HEK293 (cell line): Measurements from ENCODE around the gene PPARA.

ENCODE experiments used
- BCL6B ChIP-seq: fragments of 450-650 bp; formaldehyde crosslinking; IDR thresholded peaks from 2 replicates; pipeline ENCODE4 v1.5.1; 2017; ENCODE audit warnings: missing biosample characterization, missing genetic modification characterization
- EGR2 ChIP-seq: fragments of 450-650 bp; formaldehyde crosslinking; IDR thresholded peaks from 2 replicates; pipeline ENCODE4 v1.5.1; 2016; ENCODE audit warnings: low read depth, missing biosample characterization, missing genetic modification characterization
- HIC1 ChIP-seq: fragments of 450-650 bp; formaldehyde crosslinking; IDR thresholded peaks from 2 replicates; pipeline ENCODE4 v1.5.1; 2016; ENCODE audit warnings: missing biosample characterization, missing genetic modification characterization
- IKZF3 ChIP-seq: fragments of 450-650 bp; IDR thresholded peaks from 2 replicates; pipeline ENCODE4 v1.5.0; 2018; ENCODE audit warnings: missing biosample characterization, mild to moderate bottlenecking, missing genetic modification characterization, moderate library complexity
- KLF1 ChIP-seq: fragments of 450-650 bp; formaldehyde crosslinking; IDR thresholded peaks from 2 replicates; pipeline ENCODE4 v1.5.1; 2016; ENCODE audit warnings: missing biosample characterization, missing genetic modification characterization
- KLF16 ChIP-seq: fragments of 450-650 bp; formaldehyde crosslinking; IDR thresholded peaks from 2 replicates; pipeline ENCODE4 v1.5.1; 2017; ENCODE audit warnings: missing biosample characterization, missing genetic modification characterization
- MYNN ChIP-seq: fragments of 450-650 bp; formaldehyde crosslinking; IDR thresholded peaks from 2 replicates; pipeline ENCODE4 v1.5.1; 2016; ENCODE audit warnings: missing biosample characterization, missing genetic modification characterization, borderline replicate concordance
- OVOL3 ChIP-seq: fragments of 450-650 bp; formaldehyde crosslinking; IDR thresholded peaks from 2 replicates; pipeline ENCODE4 v1.5.1; 2016; ENCODE audit warnings: missing biosample characterization, missing genetic modification characterization
- SALL2 ChIP-seq: fragments of 450-650 bp; formaldehyde crosslinking; IDR thresholded peaks from 2 replicates; pipeline ENCODE4 v1.5.0; 2017; ENCODE audit warnings: missing biosample characterization, mild to moderate bottlenecking, missing genetic modification characterization, borderline replicate concordance
- SP3 ChIP-seq: fragments of 450-650 bp; formaldehyde crosslinking; IDR thresholded peaks from 2 replicates; pipeline ENCODE4 v1.5.1; 2016; ENCODE audit warnings: missing biosample characterization, missing genetic modification characterization
- ZBTB48 ChIP-seq: fragments of 450-650 bp; formaldehyde crosslinking; IDR thresholded peaks from 2 replicates; pipeline ENCODE4 v1.5.1; 2016; ENCODE audit warnings: missing biosample characterization, missing genetic modification characterization
- ZFP69B ChIP-seq: fragments of 450-650 bp; formaldehyde crosslinking; IDR thresholded peaks from 2 replicates; pipeline ENCODE4 v1.5.1; 2016; ENCODE audit warnings: missing biosample characterization, missing genetic modification characterization
- ZIC2 ChIP-seq: fragments of 450-650 bp; formaldehyde crosslinking; IDR thresholded peaks from 2 replicates; pipeline ENCODE4 v1.5.1; 2016; ENCODE audit warnings: missing biosample characterization, missing genetic modification characterization
- ZNF121 ChIP-seq: fragments of 450-650 bp; formaldehyde crosslinking; IDR thresholded peaks from 2 replicates; pipeline ENCODE4 v1.5.1; 2016; ENCODE audit warnings: missing biosample characterization, missing genetic modification characterization
- ZNF184 ChIP-seq: fragments of 450-650 bp; IDR thresholded peaks from 2 replicates; pipeline ENCODE4 v1.5.1; 2018; ENCODE audit warnings: missing biosample characterization, mild to moderate bottlenecking, missing genetic modification characterization
- ZNF214 ChIP-seq: fragments of 450-650 bp; formaldehyde crosslinking; IDR thresholded peaks from 2 replicates; pipeline ENCODE4 v1.5.1; 2017; ENCODE audit warnings: missing biosample characterization, mild to moderate bottlenecking, missing genetic modification characterization, borderline replicate concordance
- ZNF239 ChIP-seq: fragments of 450-650 bp; formaldehyde crosslinking; IDR thresholded peaks from 2 replicates; pipeline ENCODE4 v1.5.1; 2016; ENCODE audit warnings: missing biosample characterization, missing genetic modification characterization
- ZNF274 ChIP-seq, 2 experiments: fragments of 200-500 bp in 1 of 2; fragments of 450-650 bp in 1 of 2; sonication (Bioruptor generic) in 1 of 2; formaldehyde crosslinking in 1 of 2; IDR thresholded peaks; 2 replicates each; pipeline versions ENCODE4 v1.5.1 to v1.6.1; 2014 to 2016; ENCODE audit warnings: borderline replicate concordance in 1 of 2, inconsistent platforms in 1 of 2, low read length in 1 of 2, missing biosample characterization in 1 of 2, missing genetic modification characterization in 1 of 2
- ZNF280D ChIP-seq: fragments of 450-650 bp; formaldehyde crosslinking; IDR thresholded peaks from 2 replicates; pipeline ENCODE4 v1.5.1; 2016; ENCODE audit warnings: missing biosample characterization, missing genetic modification characterization
- ZNF292 ChIP-seq: fragments of 450-650 bp; formaldehyde crosslinking; IDR thresholded peaks from 2 replicates; pipeline ENCODE4 v1.5.1; 2016; ENCODE audit warnings: low read depth, missing biosample characterization, missing genetic modification characterization, borderline replicate concordance
- ZNF514 ChIP-seq: fragments of 450-650 bp; formaldehyde crosslinking; IDR thresholded peaks from 2 replicates; pipeline ENCODE4 v1.5.1; 2016; ENCODE audit warnings: missing biosample characterization, missing genetic modification characterization
- ZNF544 ChIP-seq: fragments of 450-650 bp; formaldehyde crosslinking; IDR thresholded peaks from 2 replicates; pipeline ENCODE4 v1.5.0; 2017; ENCODE audit warnings: missing biosample characterization, missing genetic modification characterization
- ZNF561 ChIP-seq: fragments of 450-650 bp; IDR thresholded peaks from 2 replicates; pipeline ENCODE4 v1.5.1; 2018; ENCODE audit warnings: missing biosample characterization, missing genetic modification characterization, borderline replicate concordance
- ZNF596 ChIP-seq: fragments of 450-650 bp; IDR thresholded peaks from 2 replicates; pipeline ENCODE4 v1.5.0; 2018; ENCODE audit warnings: missing biosample characterization, mild to moderate bottlenecking, missing genetic modification characterization, moderate library complexity
- ZNF654 ChIP-seq: fragments of 450-650 bp; formaldehyde crosslinking; IDR thresholded peaks from 2 replicates; pipeline ENCODE4 v1.5.1; 2016; ENCODE audit warnings: low read depth, missing biosample characterization, missing genetic modification characterization
- ZNF776 ChIP-seq: fragments of 450-650 bp; formaldehyde crosslinking; IDR thresholded peaks from 2 replicates; pipeline ENCODE4 v1.5.0; 2017; ENCODE audit warnings: missing biosample characterization, missing genetic modification characterization, borderline replicate concordance
- ZNF791 ChIP-seq: fragments of 450-650 bp; formaldehyde crosslinking; IDR thresholded peaks from 2 replicates; pipeline ENCODE4 v1.5.1; 2016; ENCODE audit warnings: missing biosample characterization, missing genetic modification characterization
- ZNF830 ChIP-seq: fragments of 450-650 bp; IDR thresholded peaks from 2 replicates; pipeline ENCODE4 v1.5.0; 2018; ENCODE audit warnings: missing biosample characterization, missing genetic modification characterization, low read depth, mild to moderate bottlenecking, moderate library complexity
- ZSCAN18 ChIP-seq: fragments of 450-650 bp; formaldehyde crosslinking; IDR thresholded peaks from 2 replicates; pipeline ENCODE4 v1.5.1; 2016; ENCODE audit warnings: missing biosample characterization, missing genetic modification characterization
- ZSCAN5A ChIP-seq: fragments of 450-650 bp; formaldehyde crosslinking; IDR thresholded peaks from 2 replicates; pipeline ENCODE4 v1.5.1; 2016; ENCODE audit warnings: missing biosample characterization, missing genetic modification characterization

Gene PPARA

GRCh38 chr22:46267431-46268279 is 117.3 kb downstream of the PPARA start, which contains the start of gene TTC38 (continued):
- peak; percentile 71; the same call in 1 of the 2 replicates for TF ChIP-seq KLF16 (tag by site-specific recombination)
- TF ChIP-seq ZNF280D: no peak
- TF ChIP-seq ZNF121: no peak
- TF ChIP-seq ZNF514 (tag by site-specific recombination): no peak
- TF ChIP-seq SP3: peak; percentile 80
- no peak for TF ChIP-seq ZNF274 (IDR thresholded peaks at IDR 0.05; ENCODE audit: low read length)
- TF ChIP-seq ZNF274 (tag by site-specific recombination; IDR thresholded peaks at IDR 0.05; ENCODE audit: borderline replicate concordance): no peak
- TF ChIP-seq ZNF596 (tag by site-specific recombination): peak; percentile 46; the same call in 1 of the 2 replicates
- TF ChIP-seq ZNF776: no peak
- no peak for TF ChIP-seq ZNF791 (tag by site-specific recombination)
- TF ChIP-seq ZIC2 (tag by site-specific recombination): no peak; the same call in none of the 2 replicates
- peak; percentile 84 for TF ChIP-seq IKZF3
- TF ChIP-seq ZSCAN18 (tag by site-specific recombination): no peak
- no peak for TF ChIP-seq MYNN (tag by site-specific recombination)
- TF ChIP-seq ZNF830 (tag by site-specific recombination): no peak
- TF ChIP-seq ZNF292 (tag by site-specific recombination): no peak
- TF ChIP-seq ZNF654 (tag by site-specific recombination): no peak
- TF ChIP-seq ZSCAN5A (tag by site-specific recombination): no peak; the same call in 1 of the 2 replicates
- TF ChIP-seq HIC1 (tag by site-specific recombination): peak; percentile 77
- TF ChIP-seq ZFP69B (tag by site-specific recombination): peak; percentile 52; the same call in 1 of the 2 replicates
- peak; percentile 62 for TF ChIP-seq ZBTB48
- TF ChIP-seq OVOL3 (tag by site-specific recombination): no peak
- TF ChIP-seq KLF1: peak; percentile 55
- TF ChIP-seq ZNF239 (tag by site-specific recombination): no peak
- no peak for TF ChIP-seq ZNF214
- TF ChIP-seq ZNF561 (tag by site-specific recombination): no peak
- TF ChIP-seq ZNF544 (tag by site-specific recombination): no peak
- no peak for TF ChIP-seq EGR2 (tag by site-specific recombination)
- no peak for TF ChIP-seq BCL6B (tag by site-specific recombination)
- no peak for TF ChIP-seq SALL2 (tag by site-specific recombination)
- no peak for TF ChIP-seq ZNF184 (tag by site-specific recombination)
